Psoas muscle (tissue), 8 donors: ENCODE measurements around the gene DENND2C. TPM values are rescaled to one million over a fixed set of nuclear protein-coding genes. Genes with fewer than 3 reads are reported as not detected.

Source experiments
- ATAC-seq, 4 donors: fragments of 200-7000 bp; cut with Tn5 transposase; one replicate each; pipeline ENCODE4 v1.9.1; 2020; ENCODE audit warnings: moderate library complexity in 3 of 4, mild to moderate bottlenecking in 2 of 4
- DNase-seq, 2 donors: peaks; one replicate each; pipeline ENCODE4 v3.0.0-alpha.2; 2020
- H3K27ac ChIP-seq: fragments of 200-600 bp; one replicate; pipeline ENCODE4 v1.8.0; 2022
- H3K27me3 ChIP-seq, 3 donors: fragments of 200-600 bp in 1 of 3; one replicate each; pipeline versions ENCODE4 v1.6.1 to v1.8.0; 2013 to 2022; ENCODE audit warnings: low read length in 2 of 3, mild to moderate bottlenecking in 2 of 3, moderate library complexity in 1 of 3; ENCODE audit not compliant: insufficient read depth in 3 of 3
- H3K36me3 ChIP-seq, 2 donors: fragments of 200-600 bp in 1 of 2; one replicate each; pipeline versions ENCODE4 v1.6.1 to v1.8.0; 2013 to 2022; ENCODE audit warnings: low read depth in 1 of 2, mild to moderate bottlenecking in 1 of 2, moderate library complexity in 1 of 2; ENCODE audit not compliant: insufficient read depth in 1 of 2
- H3K4me1 ChIP-seq: fragments of 200-600 bp; one replicate; pipeline ENCODE4 v1.8.0; 2022
- H3K4me3 ChIP-seq: fragments of 200-600 bp; one replicate; pipeline ENCODE4 v1.8.0; 2022; ENCODE audit warnings: mild to moderate bottlenecking
- H3K9me3 ChIP-seq: fragments of 200-600 bp; one replicate; pipeline ENCODE4 v1.8.0; 2022
- WGBS, 3 donors: extraction: QIAGEN DNeasy Blood & Tissue Kit; methylation state at CpG; one replicate each; pipeline versions ENCODE4 v1.1.6 to v1.1.7; 2013; 5-methylcytosine and 5-hydroxymethylcytosine counted together
- intact Hi-C, 2 donors: fragments of 100-400 bp; cut with DNase I; formaldehyde crosslinking; loops; one replicate each; pipeline versions ENCODE4 v1.11.0 to v1.14.2; 2022
- polyA plus RNA-seq, 3 donors: library from polyadenylated mRNA; stranded (reverse); fragments of 200-250 nt; gene quantifications; one replicate each; pipeline ENCODE4 v1.2.3, GENCODE V29; 2013
- total RNA-seq, 4 donors: library from RNA; stranded (reverse); fragmentation: NEBNext Ultra II Directional in 2 of 4; extraction: Animal tissue kit (Norgen Biotek cat#: 25700) in 2 of 4; gene quantifications; one replicate each; pipeline versions ENCODE4 v1.2.1 to v1.2.4, GENCODE V29; 2021 to 2023
- TF ChIP-seq, protein P1 (sequence below): fragments of 200-600 bp; IDR thresholded peaks from one replicate; pipeline ENCODE4 v1.8.0; 2022; ENCODE audit warnings: antibody characterized with exemption
- donor health status: healthy with polysubstance abuse.
- donor health status: DM: no; HTN: no; CAD: no; lungs with moderate emphysema.
- donor health status: Bipolar disorder and iron deficiency.
- donor health status: healthy.
- donor health status: DM: yes; HTN: yes; CAD: no.
- donor health status: DM: no; HTN: no; CAD: no.
- donor health status: DM: no; HTN: no; CAD: no.
- donor health status: DM: yes; HTN: yes; CAD: no.

The DENND2C gene
- total and polyA plus RNA-seq, 7 donors: 1.4 to 18.3 (median 13.3) TPM

DNA sequence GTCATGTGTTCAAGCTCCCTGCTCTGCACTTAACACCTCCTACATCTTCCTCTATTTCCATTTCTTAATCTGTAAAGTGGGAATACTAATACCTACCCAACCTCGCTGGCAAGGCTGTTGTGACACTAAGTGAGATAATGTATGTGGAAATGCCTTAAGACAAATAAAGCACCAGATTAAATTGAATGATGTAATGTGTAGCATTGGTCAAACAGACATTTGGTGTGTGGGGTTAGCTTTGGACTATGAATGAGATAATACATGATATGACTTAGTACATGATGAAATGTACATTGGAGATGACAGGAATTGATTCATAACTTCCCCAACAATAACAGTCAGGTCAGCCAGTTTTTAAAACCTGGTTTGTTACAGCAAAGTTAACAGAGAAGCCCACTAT lies 20.3 kb upstream of the DENND2C start:
- peaks cover 59% of the 10 kb centered on the region for H3K4me1 ChIP-seq
- peak overlapping the region; percentile 94 for H3K27ac ChIP-seq
- H3K4me3 ChIP-seq: peak overlapping the region; percentile 75
- peaks cover 0 to 61% of the 10 kb centered on the region in 2 donors for H3K36me3 ChIP-seq
- H3K9me3 ChIP-seq: no peaks in the 10 kb centered on the region
- no peaks in the 10 kb centered on the region for H3K27me3 ChIP-seq
- ATAC-seq: no peak
- 58 to 79% (median 69%) methylated on average over 1 of the region's 1 CpG for WGBS, 3 donors
- intact Hi-C loops: no loop called here
- DNase-seq: no peak
- TF ChIP-seq, protein P1, sequence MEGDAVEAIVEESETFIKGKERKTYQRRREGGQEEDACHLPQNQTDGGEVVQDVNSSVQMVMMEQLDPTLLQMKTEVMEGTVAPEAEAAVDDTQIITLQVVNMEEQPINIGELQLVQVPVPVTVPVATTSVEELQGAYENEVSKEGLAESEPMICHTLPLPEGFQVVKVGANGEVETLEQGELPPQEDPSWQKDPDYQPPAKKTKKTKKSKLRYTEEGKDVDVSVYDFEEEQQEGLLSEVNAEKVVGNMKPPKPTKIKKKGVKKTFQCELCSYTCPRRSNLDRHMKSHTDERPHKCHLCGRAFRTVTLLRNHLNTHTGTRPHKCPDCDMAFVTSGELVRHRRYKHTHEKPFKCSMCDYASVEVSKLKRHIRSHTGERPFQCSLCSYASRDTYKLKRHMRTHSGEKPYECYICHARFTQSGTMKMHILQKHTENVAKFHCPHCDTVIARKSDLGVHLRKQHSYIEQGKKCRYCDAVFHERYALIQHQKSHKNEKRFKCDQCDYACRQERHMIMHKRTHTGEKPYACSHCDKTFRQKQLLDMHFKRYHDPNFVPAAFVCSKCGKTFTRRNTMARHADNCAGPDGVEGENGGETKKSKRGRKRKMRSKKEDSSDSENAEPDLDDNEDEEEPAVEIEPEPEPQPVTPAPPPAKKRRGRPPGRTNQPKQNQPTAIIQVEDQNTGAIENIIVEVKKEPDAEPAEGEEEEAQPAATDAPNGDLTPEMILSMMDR: no peak

DNA sequence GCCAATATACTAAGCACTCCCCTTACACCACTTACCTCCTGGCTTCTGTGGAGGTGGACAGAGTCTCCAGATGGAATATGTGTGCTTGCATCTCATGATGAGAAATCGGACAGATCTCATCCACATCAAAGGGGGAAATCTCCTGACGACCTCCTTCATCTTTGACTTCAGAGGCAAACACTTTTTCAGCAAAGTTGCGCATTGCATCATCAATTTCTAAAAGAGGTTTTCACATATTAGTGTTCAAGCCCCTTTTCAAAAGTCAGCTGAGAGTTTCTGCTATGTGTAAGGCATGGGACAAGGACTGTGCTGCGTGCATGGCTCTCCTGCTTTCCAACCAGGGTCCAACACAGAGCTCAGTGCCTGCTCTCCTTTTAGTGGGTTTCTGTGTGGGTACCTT lies 18.7 kb upstream of the DENND2C start:
- peak overlapping the region; percentile 75 for H3K4me3 ChIP-seq
- TF ChIP-seq, protein P1: no peak
- H3K36me3 ChIP-seq: peaks cover 0 to 78% of the 10 kb centered on the region in 2 donors
- DNase-seq: no peak
- peaks cover 73% of the 10 kb centered on the region for H3K4me1 ChIP-seq
- no peaks in the 10 kb centered on the region for H3K27me3 ChIP-seq
- WGBS, 3 donors: 72 to 86% (median 75%) methylated on average over 4 of the region's 4 CpGs
- H3K27ac ChIP-seq: peak overlapping the region; percentile 94
- no peaks in the 10 kb centered on the region for H3K9me3 ChIP-seq
- ATAC-seq: no peak
- intact Hi-C loops: loop anchor here in 1 of 2 donors (5.0 kb wide), 1 partner anchor 64 kb away; no protein-coding TSS in a partner anchor

DNA sequence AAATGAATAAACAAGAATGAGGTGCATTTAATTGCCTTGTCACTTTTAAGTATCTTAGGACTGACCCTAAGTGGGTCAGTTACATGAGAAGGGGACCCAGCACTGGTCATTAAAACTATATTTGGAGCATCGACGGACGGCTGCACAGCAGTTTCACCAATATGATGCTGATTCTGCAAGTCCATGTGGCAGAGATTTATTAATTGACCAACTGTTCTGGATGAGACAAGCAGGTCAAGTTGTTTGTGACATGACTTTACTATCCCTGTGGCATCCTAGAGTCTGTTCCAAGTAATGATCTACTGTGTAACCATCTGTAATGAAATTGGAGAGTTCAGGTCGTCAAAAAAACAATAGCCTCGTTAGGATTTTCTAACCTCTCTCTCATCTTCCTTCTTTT lies 16.0 kb upstream of the DENND2C start:
- DNase-seq: no peak
- WGBS, 3 donors: 26 to 42% (median 27%) methylated on average over 5 of the region's 5 CpGs
- peaks cover 0 to 91% of the 10 kb centered on the region in 2 donors for H3K36me3 ChIP-seq
- peak; percentile 83 to 92 (median 87) for ATAC-seq
- TF ChIP-seq, protein P1: no peak
- H3K27ac ChIP-seq: peak overlapping the region; percentile 94
- H3K4me3 ChIP-seq: peak overlapping the region; percentile 31
- no peaks in the 10 kb centered on the region for H3K9me3 ChIP-seq
- intact Hi-C loops: loop anchor here in 1 of 2 donors (5.0 kb wide), 1 partner anchor 66 kb away; no protein-coding TSS in a partner anchor
- H3K27me3 ChIP-seq: no peaks in the 10 kb centered on the region
- H3K4me1 ChIP-seq: peaks cover 75% of the 10 kb centered on the region

DNA sequence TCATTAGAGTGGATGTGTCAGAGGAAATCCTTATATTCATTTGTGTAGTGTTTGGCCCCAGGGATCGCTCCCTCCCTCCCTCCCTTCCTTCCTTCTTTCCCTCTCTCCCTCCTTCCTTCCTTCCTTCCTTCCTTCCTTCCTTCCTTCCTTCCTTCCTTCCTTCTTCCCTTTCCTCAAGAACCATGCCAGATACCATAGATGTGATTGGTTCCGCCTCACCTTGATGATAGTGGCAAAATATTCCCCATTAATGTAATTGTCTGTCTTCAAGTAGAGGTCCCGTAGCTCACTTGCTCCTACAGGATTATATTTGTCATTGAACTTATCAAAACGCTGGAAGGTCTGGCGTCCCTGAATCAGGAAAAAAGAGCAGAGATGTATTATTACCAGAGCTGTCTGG lies 7.8 kb upstream of the DENND2C start:
- Histone ChIP-seq H3K27ac (peak overlapping the region; percentile 91), H3K4me1 (peaks cover 18% of the 10 kb centered on the region), H3K4me3 (no peak overlapping the region), H3K36me3 (peaks cover 6 to 98% of the 10 kb centered on the region in 2 donors), H3K9me3 (no peaks in the 10 kb centered on the region), H3K27me3 (no peaks in the 10 kb centered on the region)
- WGBS, 3 donors: 76 to 86% (median 85%) methylated on average over 5 of the region's 5 CpGs
- ATAC-seq (no peak), DNase-seq (no peak)
- intact Hi-C loops: no loop called here
- TF ChIP-seq, protein P1: no peak

DNA sequence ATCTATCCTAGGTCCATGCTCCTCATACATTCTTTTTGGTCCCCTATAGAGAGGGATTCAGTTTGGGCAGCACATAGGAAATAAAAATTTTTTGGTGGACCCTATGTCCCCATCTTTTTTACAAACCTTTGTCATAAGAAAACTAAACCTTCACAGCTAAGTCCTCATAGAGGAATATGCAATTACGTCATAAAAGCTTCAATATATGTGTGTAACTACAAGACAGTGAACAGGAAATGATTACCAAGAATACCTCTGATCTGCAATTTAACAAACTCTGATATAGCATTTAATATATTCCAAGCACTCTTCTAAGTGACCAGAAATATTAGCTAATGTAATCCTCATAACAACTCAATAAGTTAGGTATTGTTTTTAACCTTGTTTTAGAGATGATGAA lies 6.3 kb upstream of the DENND2C start:
- 81 to 85% (median 81%) methylated on average over 1 of the region's 1 CpG for WGBS, 3 donors
- intact Hi-C loops: no loop called here
- peaks cover 18% of the 10 kb centered on the region for H3K4me1 ChIP-seq
- no peaks in the 10 kb centered on the region for H3K9me3 ChIP-seq
- no peak overlapping the region for H3K4me3 ChIP-seq
- no peak for DNase-seq
- H3K36me3 ChIP-seq: peaks cover 6 to 96% of the 10 kb centered on the region in 2 donors
- peak overlapping the region; percentile 91 for H3K27ac ChIP-seq
- TF ChIP-seq, protein P1: no peak
- H3K27me3 ChIP-seq: no peaks in the 10 kb centered on the region
- ATAC-seq: no peak
